GM19193 (cell line): Measurements from ENCODE around the gene SRXN1.

Experiments
- POLR2A ChIP-seq: IDR thresholded peaks from 4 replicates; pipeline ENCODE4 v1.6.1; 2011; ENCODE audit not compliant: insufficient read depth, insufficient read length; ENCODE audit errors: extremely low read depth

The SRXN1 gene

DNA sequence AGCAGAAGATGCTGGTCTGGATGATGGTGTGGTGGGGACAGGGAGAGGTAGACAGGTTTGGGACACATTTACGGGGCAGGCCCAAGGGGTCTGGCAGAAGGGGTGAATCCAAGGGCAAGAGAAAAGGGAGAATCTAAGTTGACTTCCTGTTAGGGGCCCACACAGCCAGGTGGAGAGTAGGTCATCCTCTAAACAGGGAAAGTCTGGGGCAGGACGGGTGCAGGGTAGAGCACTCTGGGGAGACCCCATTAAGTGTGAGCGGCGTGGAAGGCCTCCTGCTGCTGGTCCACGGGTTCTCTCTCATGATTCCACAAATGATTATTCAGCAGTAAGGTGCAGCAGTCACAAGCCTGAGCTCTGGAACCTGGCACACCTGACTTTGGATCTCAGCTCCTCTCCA is 2.7 kb downstream of the SRXN1 start:
- TF ChIP-seq POLR2A = no peak

DNA sequence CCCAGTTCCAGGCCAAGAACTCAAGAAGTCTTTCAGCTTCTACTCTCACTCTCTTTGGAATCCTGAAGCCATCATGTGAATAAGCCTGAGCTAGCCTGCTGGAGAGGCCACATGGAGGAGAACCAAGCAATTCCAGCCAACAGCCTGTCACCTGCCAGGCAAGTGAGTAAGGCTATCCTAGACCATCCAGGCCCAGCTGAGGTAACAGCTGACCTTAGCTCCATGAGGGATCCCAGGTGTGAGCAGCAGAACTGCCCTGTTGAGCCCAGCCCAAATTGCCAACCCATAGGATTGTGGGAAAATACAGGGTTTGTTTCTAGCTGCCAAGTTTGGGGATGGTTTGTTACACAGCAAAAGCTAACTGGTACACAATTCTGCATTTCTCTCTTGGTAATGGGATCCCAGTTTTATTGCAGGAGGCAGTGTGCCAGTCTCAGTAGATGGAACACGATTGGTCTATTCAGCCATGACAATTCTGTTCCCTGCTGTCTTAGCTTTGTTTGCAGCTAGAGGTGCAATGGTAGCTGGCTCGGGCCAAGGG is 5.5 kb downstream of the SRXN1 start:
- no peak for TF ChIP-seq POLR2A

DNA sequence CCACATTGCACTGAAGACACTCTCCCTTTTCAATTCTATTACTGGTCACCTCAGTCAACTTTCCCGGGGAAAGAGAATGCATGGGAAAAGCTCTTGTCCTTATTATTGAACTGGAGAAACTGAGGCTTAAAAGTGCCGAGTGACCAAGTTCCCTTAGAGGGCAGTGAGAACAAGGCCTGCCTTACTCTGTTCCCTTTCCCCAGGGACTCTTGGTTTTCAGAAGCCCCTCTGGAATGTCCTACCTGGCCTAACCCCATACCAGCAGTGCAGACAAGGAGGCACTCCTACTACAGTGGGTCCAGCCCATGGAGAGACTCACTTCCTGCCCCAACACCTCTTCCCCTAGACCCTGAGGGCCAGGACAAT is 6.1 kb downstream of the SRXN1 start:
- TF ChIP-seq POLR2A = no peak

DNA sequence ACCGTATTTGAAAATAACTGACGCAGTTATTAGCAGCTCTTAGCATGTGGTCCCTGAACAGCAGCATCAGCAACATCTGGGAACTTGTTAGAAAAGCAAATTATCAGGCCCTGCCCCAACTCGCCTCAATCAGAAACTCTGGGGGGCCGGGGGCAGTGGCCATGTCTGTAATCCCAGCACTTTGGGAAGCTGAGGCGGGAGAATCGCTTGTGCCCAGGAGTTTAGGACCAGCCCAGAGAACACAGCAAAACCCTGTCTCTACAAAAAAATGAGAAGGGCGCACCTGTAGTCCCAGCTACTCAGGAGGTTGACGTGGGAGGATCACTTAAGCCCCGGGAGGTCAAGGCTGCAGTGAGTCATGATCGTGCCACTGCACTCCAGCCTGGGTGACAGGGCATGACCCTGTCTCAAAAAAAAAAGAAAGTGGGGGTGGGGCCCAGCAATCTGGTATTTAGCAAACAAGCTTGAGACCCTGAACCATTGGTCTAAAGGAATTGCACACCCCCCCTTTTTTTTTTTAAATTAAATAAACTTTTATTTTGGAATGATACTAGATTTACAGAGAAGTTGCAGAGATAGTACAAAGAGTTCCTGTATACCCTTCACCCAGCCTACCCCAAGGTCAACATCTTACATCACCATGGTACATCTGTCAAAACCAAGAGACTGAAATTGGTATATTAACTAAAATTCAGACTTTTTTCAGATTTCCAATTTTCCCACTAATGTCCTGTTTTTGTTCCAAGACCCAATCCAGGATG is 6.7 kb downstream of the SRXN1 start:
- TF ChIP-seq POLR2A = no peak

GRCh38 chr20:645318-646106 is 7.5 kb downstream of the SRXN1 start:
- no peak for TF ChIP-seq POLR2A

DNA sequence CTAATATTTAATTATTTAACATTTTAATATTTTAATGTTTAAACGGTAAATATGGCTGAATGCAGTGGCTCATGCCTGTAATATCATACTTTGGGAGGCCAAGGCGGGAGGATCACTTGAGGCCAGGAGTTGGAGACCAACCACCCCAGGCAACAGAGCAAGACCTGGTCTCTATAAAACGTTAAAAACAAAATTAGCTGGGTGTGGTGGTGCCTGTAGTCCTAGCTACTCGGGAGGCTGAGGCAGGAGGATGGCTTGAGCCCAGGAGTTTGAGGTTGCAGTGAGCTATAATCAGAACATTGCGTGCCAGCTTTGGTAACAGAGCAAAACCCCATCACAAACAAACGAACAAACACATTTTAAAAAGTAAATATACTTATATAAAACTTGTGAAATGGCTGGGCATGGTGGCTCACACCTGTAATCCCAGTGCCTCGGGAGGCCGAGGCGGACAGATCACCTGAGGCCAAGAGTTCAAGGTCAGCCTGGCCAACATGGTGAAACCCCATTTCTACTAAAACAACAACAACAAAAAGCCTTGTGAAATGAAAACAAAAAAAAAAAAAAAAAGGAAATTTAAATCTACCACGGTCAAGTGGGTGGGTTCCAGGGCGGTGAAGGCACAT is 8.2 kb downstream of the SRXN1 start:
- TF ChIP-seq POLR2A = no peak

DNA sequence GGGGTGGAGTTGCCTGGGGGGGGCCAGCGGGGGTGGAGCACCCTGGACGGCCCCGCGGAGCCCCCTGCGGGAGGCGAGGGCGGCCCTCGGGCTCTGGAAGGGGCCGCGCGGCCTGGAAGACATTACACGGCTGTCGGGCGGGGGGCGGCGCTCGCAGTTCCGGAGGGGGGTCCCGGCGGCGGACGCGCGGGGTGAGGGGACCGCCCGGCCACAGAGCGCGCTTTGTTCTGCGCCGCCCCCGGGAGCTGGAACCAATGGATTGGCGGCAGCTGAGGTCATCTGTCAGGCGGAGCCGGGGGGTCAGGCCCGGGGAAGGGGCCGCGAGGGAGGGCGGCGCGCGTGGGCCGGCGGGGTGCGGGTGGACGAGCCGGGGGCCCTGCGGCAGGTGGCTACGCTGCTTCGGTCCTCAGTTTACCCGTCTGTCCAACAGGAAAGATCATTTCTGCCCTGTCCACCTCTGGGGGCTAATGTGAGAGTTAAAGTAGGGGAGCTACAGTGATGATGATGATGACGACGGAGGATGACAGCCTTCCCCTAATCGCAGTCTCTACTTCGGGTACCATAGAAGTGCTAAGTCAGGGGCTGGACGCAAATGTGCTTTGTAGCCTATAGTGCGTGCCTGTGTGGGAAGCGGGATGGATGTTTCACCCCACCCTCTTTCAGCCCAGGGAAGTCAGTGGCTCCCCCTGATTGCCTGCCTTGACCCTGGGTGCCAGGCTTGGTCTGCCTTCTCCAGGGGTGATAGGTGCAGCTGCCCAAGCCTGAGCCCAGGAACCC is 10.4 kb downstream of the SRXN1 start:
- no peak for TF ChIP-seq POLR2A

GRCh38 chr20:641516-641875 is 11.5 kb downstream of the SRXN1 start:
- TF ChIP-seq POLR2A = no peak

DNA sequence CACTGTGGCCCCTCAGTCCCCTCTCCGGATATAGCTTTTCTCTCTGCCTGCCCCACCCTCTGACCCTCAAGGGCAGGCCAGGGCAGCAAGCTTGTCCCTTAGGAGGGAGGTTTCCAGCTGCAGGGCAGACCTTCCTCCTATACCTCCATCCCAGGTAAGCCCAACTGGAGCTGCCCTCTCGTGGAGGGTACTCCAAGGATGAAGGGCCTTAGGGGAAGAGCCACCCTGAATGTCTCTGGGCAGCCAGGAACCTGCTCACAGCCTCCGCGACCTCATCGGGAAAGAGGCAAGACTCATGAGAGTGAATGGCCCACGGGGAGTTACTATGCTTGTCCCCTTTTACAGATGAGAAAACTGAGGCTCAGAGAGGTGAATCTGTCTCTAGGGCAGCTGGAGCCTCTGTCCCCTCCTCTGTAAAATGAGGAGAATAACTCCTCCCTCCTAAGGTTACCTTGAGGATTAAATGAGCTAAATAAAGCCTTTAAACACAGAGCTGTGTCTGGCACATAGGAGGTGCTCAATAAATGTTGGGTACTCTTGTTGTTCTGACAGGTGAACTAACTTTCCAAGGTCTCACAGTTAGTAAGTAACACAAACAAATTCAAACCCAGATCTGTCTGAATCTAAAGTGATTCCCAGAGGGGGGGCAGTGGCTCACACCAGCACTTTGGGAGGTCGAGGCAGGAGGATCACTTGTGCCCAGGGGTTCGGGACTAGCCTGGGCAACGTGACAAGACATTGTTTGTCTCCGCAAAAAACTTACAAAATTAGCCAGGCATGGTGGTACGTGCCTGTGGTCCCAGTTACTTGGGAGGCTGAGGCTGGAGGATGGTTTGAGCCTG is 12.1 kb downstream of the SRXN1 start:
- TF ChIP-seq POLR2A = no peak

DNA sequence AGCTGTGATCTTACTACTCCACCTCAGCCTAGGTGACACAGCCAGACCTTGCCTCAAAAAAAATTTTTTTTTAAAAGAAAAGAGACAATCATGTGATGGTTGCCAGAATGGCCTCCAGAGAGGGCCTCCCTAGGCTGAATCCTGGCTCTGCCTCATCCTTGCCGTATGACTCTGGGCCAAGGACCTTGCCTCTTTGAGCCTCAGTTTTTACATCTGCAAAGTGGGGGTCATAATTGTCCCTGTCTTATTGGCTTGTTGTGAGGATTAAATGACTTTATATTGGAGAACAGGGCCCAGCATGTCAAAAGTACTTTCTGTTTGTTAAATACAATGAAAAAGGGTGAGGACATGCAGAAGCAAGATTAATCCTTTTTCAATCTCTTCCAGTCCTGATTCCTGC is 14.4 kb downstream of the SRXN1 start:
- no peak for TF ChIP-seq POLR2A

DNA sequence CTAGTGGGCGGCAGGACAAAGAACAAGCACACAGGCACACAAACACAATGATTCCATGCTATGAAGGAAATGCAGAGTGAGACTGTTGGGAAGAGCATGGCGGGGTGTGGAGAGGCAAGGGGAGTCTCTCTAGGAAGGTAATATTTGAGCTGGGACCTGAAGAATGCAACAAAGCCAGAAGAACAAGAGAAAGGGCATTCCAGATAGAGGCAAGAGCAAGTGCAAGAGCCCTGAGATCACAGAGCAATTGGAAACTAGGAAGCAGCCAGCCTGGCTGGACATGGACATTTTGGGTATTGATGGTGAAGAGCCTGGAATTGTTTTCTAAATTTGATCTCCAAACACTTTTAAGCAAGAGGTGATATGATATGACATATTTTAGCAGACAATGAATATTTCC is 15.4 kb downstream of the SRXN1 start:
- no peak for TF ChIP-seq POLR2A

DNA sequence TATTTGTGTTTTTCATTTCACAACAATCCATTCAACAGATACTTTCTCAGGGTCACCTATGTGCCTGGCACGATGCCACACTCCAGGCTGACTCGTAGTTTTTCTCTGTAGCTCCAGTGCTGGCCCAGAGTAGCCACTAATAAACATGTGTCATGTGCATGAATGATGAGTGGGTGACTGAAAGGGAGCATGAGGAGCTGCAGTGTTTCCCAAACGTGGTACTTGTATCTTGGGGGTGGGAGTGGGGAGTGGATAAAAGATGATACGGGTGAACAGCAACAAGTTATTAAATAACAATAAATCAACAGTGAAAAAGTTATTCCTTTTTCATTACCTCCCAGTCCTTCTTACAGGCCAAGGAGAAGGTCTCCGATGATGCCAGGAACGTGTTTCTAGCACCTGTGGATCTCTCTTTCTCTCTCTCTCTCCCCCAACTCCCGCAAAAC is 17.1 kb downstream of the SRXN1 start:
- TF ChIP-seq POLR2A = no peak

DNA sequence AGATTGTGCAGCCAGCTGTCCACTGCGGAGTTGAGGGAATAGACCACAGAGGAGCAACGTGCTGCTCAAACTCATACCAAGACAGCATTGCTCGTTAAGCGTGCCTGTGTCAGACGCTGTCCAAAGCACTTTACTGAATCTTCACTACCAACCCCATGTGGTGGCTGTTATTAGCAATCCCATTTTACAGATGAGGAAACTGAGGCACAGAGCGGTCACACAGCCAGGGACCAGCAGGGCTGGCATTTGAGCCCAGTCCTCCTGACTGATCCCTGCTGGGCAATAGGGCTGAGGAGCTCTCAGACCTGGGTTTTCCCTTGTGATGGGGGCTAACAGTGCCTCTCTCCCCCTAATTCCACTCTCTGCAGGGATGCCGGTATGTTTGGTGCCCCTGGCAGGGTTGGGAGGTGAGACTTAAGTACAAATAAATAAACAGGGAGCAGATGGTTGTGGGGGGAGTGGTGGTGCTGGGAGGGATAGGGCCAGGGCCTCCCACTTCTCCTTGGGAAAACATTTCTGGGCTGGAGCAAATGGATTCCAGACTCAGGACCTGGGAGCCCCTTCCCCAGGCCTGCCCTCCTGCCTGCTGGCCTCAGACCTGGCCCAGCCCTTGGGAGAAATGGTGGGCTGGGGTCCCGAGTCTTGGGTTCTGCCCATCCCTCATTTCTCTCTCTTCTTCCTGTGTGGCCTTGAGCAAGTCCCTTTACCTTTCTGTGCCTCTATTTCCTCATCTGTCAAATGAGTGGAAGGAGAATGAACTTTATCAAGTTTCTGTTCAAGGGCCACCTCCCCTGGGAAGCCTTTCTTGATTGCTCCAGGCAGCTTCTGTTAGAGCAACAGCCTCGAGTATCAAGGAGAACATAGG is 17.7 kb downstream of the SRXN1 start:
- no peak for TF ChIP-seq POLR2A
